ENCODE data around the gene NDUFB11. TPM values are rescaled to one million over a fixed set of nuclear protein-coding genes. Genes with fewer than 3 reads are reported as not detected.

The NDUFB11 gene
- total and polyA plus RNA-seq, 9 of the 15 experiments (the other 6 are each of a cell fraction or from before 2014, with no cell fraction given) = 20.9 to 269 (median 86.8) TPM

GRCh38 chrX:47129157-47129898, 15.2 kb downstream of the NDUFB11 start (continued):
- TF ChIP-seq RERE (CRISPR knock-in tag; IDR thresholded peaks at IDR 0.05; ENCODE audit: borderline replicate concordance) (no peak), RBM22 (IDR thresholded peaks at IDR 0.05; ENCODE audit: low read depth, low read length, poor library complexity, severe bottlenecking) (no peak), SMARCA5 (IDR thresholded peaks at IDR 0.05) (no peak), HDAC3 (IDR thresholded peaks at IDR 0.05; ENCODE audit: borderline replicate concordance, partially characterized antibody) (no peak), ZNF592 (IDR thresholded peaks at IDR 0.05) (no peak), ELK3 (CRISPR knock-in tag; IDR thresholded peaks at IDR 0.05) (no peak), ZNF395 (CRISPR knock-in tag; IDR thresholded peaks at IDR 0.05) (no peak), TAF15 (IDR thresholded peaks at IDR 0.05; ENCODE audit: low read depth, low read length) (no peak), ATF4 (CRISPR knock-in tag; IDR thresholded peaks at IDR 0.05) (no peak), SRSF9 (IDR thresholded peaks at IDR 0.05; ENCODE audit: borderline replicate concordance, low read depth, low read length) (no peak), POLR2G (IDR thresholded peaks at IDR 0.05; ENCODE audit: low read depth, low read length) (no peak; the same call in 1 of the 2 replicates), COPS2 (conservative IDR thresholded peaks at IDR 0.05) (no peak), FOXJ3 (CRISPR knock-in tag; IDR thresholded peaks at IDR 0.05) (no peak), MAFG (tag; conservative IDR thresholded peaks at IDR 0.05) (no peak)
